H9 (cell line): ENCODE data around the gene DUSP23. TPM values are rescaled to one million over a fixed set of nuclear protein-coding genes. Genes with fewer than 3 reads are reported as not detected.

Source experiments
- DNase-seq: peaks from one replicate; pipeline ENCODE4 v3.0.0-alpha.2; 2017
- H2AFZ ChIP-seq: one replicate; pipeline ENCODE4 v1.6.1; 2013; ENCODE audit warnings: mild to moderate bottlenecking, low read length, control low read depth, moderate library complexity
- H2AK5ac ChIP-seq: 2 replicates; pipeline ENCODE4 v1.6.1; 2013; ENCODE audit warnings: low read length, control low read depth, mixed read lengths; ENCODE audit not compliant: insufficient read length
- H2BK120ac ChIP-seq: one replicate; pipeline ENCODE4 v1.6.1; 2013; ENCODE audit warnings: low read depth, mild to moderate bottlenecking, low read length, control low read depth, inconsistent platforms; ENCODE audit not compliant: poor library complexity, severe bottlenecking
- H2BK12ac ChIP-seq: 2 replicates; pipeline ENCODE4 v1.6.1; 2013; ENCODE audit warnings: low read length, control low read depth, mixed read lengths, low read depth; ENCODE audit not compliant: insufficient read length
- H2BK15ac ChIP-seq: 2 replicates; pipeline ENCODE4 v1.6.1; 2013; ENCODE audit warnings: low read depth, low read length, control low read depth
- H2BK20ac ChIP-seq: one replicate; pipeline ENCODE4 v1.6.1; 2013; ENCODE audit warnings: low read depth, mild to moderate bottlenecking, low read length, control low read depth, inconsistent platforms; ENCODE audit not compliant: poor library complexity, severe bottlenecking
- H2BK5ac ChIP-seq: 2 replicates; pipeline ENCODE4 v1.6.1; 2013; ENCODE audit warnings: low read length, control low read depth, mixed read lengths; ENCODE audit not compliant: insufficient read length
- H3K14ac ChIP-seq: 2 replicates; pipeline ENCODE4 v1.6.1; 2013; ENCODE audit warnings: low read length, control low read depth; ENCODE audit not compliant: insufficient read depth
- H3K18ac ChIP-seq: 2 replicates; pipeline ENCODE4 v1.6.1; 2013; ENCODE audit warnings: low read depth, mild to moderate bottlenecking, mixed read lengths, low read length, control low read depth; ENCODE audit not compliant: insufficient read length
- H3K23ac ChIP-seq: 2 replicates; pipeline ENCODE4 v1.6.1; 2013; ENCODE audit warnings: low read length, control low read depth, mixed read lengths, low read depth; ENCODE audit not compliant: insufficient read length
- H3K23me2 ChIP-seq: 2 replicates; pipeline ENCODE4 v1.6.1; 2013; ENCODE audit warnings: low read depth, mild to moderate bottlenecking, mixed read lengths, low read length, control low read depth; ENCODE audit not compliant: insufficient read length, poor library complexity, severe bottlenecking
- H3K27ac ChIP-seq: 2 replicates; pipeline ENCODE4 v1.5.1; 2013; ENCODE audit warnings: low read length, control low read depth, mixed read lengths, low read depth; ENCODE audit not compliant: insufficient read length
- H3K27me3 ChIP-seq: 2 replicates; pipeline ENCODE4 v1.6.1; 2013; ENCODE audit warnings: low read length, control low read depth, inconsistent platforms; ENCODE audit not compliant: insufficient read depth
- H3K4ac ChIP-seq: 2 replicates; pipeline ENCODE4 v1.6.1; 2013; ENCODE audit warnings: low read depth, mild to moderate bottlenecking, control low read depth, inconsistent platforms, low read length, moderate library complexity
- H3K4me1 ChIP-seq: 2 replicates; pipeline ENCODE4 v1.6.1; 2013; ENCODE audit warnings: low read length, control low read depth, inconsistent platforms; ENCODE audit not compliant: insufficient read depth
- H3K4me2 ChIP-seq: 2 replicates; pipeline ENCODE4 v1.6.1; 2013; ENCODE audit warnings: low read length, control low read depth, mixed read lengths; ENCODE audit not compliant: insufficient read length, insufficient read depth
- H3K56ac ChIP-seq: 2 replicates; pipeline ENCODE4 v1.6.1; 2013; ENCODE audit warnings: low read depth, mild to moderate bottlenecking, mixed read lengths, low read length, control low read depth; ENCODE audit not compliant: insufficient read length
- H3K79me1 ChIP-seq: 2 replicates; pipeline ENCODE4 v1.6.1; 2013; ENCODE audit warnings: low read depth, mild to moderate bottlenecking, moderate library complexity, low read length, control low read depth, inconsistent platforms; ENCODE audit not compliant: insufficient read depth, poor library complexity, severe bottlenecking
- H3K79me2 ChIP-seq: 2 replicates; pipeline ENCODE4 v1.6.1; 2013; ENCODE audit warnings: low read length, control low read depth, inconsistent platforms; ENCODE audit not compliant: insufficient read depth
- H3K9ac ChIP-seq: 2 replicates; pipeline ENCODE4 v1.6.1; 2013; ENCODE audit warnings: low read length, control low read depth, mixed read lengths; ENCODE audit not compliant: insufficient read length; ENCODE audit errors: extremely low read depth
- H3K9me3 ChIP-seq: one replicate; pipeline ENCODE4 v1.6.1; 2013; ENCODE audit warnings: low read depth, low read length, inconsistent platforms; ENCODE audit not compliant: control insufficient read depth
- H3T11ph ChIP-seq: one replicate; pipeline ENCODE4 v1.6.1; 2013; ENCODE audit warnings: mild to moderate bottlenecking, low read length, control low read depth, inconsistent platforms
- H4K20me1 ChIP-seq: one replicate; pipeline ENCODE4 v1.6.1; 2013; ENCODE audit not compliant: control insufficient read depth, insufficient read length, insufficient read depth
- H4K5ac ChIP-seq: 2 replicates; pipeline ENCODE4 v1.6.1; 2013; ENCODE audit warnings: low read depth, mild to moderate bottlenecking, mixed read lengths, low read length, control low read depth; ENCODE audit not compliant: insufficient read length
- H4K8ac ChIP-seq: replicated peaks from 2 replicates; pipeline ENCODE4 v1.6.1; 2013; ENCODE audit warnings: low read length, control low read depth, mixed read lengths, low read depth; ENCODE audit not compliant: insufficient read length
- H4K91ac ChIP-seq: 2 replicates; pipeline ENCODE4 v1.6.1; 2013; ENCODE audit warnings: low read depth, mild to moderate bottlenecking, moderate library complexity, mixed read lengths, low read length, control low read depth; ENCODE audit not compliant: insufficient read length
- H3K27ac Mint-ChIP-seq, 3 experiments: 2 replicates in 2 of 3; 3 replicates in 1 of 3; pipeline ENCODE4 v1.8.0; 2020 to 2021; ENCODE audit warnings: mixed read lengths in 3 of 3, mild to moderate bottlenecking in 1 of 3, moderate library complexity in 1 of 3
- H3K27me3 Mint-ChIP-seq: 2 replicates; pipeline ENCODE4 v1.8.0; 2021; ENCODE audit warnings: low read depth, mild to moderate bottlenecking, moderate library complexity, mixed read lengths
- H3K36me3 Mint-ChIP-seq, 3 experiments: 2 replicates in 2 of 3; 3 replicates in 1 of 3; pipeline ENCODE4 v1.8.0; 2020 to 2021; ENCODE audit warnings: low read depth in 3 of 3, mixed read lengths in 3 of 3; ENCODE audit not compliant: insufficient read depth in 1 of 3
- H3K4me1 Mint-ChIP-seq, 2 experiments: 2 replicates each; pipeline ENCODE4 v1.8.0; 2020; ENCODE audit warnings: mixed read lengths in 2 of 2
- H3K4me3 Mint-ChIP-seq, 2 experiments: 2 replicates in 1 of 2; 3 replicates in 1 of 2; pipeline ENCODE4 v1.8.0; 2020 to 2021; ENCODE audit warnings: mild to moderate bottlenecking in 2 of 2, mixed read lengths in 2 of 2, moderate library complexity in 1 of 2
- H3K9me3 Mint-ChIP-seq, 2 experiments: 2 replicates in 1 of 2; 3 replicates in 1 of 2; pipeline ENCODE4 v1.8.0; 2020; ENCODE audit warnings: mild to moderate bottlenecking in 2 of 2, mixed read lengths in 2 of 2, moderate library complexity in 1 of 2
- WGBS: extraction: QIAGEN DNeasy Blood & Tissue Kit; methylation state at CpG from one replicate; pipeline ENCODE4 v1.1.7; 2013; ENCODE audit warnings: missing lambda C conversion rate, low lambda C conversion rate, mixed read lengths; ENCODE audit not compliant: insufficient read length; ENCODE audit errors: extremely low coverage; 5-methylcytosine and 5-hydroxymethylcytosine counted together
- total RNA-seq: library from RNA; stranded (reverse); gene quantifications from 2 replicates; pipeline ENCODE4 v1.2.1, GENCODE V29; 2021
- TF ChIP-seq, protein P1 (sequence below): fragments of 200-600 bp; sonication (generic); conservative IDR thresholded peaks from 3 replicates; pipeline ENCODE4 v1.8.0; 2021; ENCODE audit warnings: antibody characterized with exemption, mild to moderate bottlenecking

DUSP23 gene
- total RNA-seq, 1 experiment from 2014 or later, result 25.0 TPM

DNA sequence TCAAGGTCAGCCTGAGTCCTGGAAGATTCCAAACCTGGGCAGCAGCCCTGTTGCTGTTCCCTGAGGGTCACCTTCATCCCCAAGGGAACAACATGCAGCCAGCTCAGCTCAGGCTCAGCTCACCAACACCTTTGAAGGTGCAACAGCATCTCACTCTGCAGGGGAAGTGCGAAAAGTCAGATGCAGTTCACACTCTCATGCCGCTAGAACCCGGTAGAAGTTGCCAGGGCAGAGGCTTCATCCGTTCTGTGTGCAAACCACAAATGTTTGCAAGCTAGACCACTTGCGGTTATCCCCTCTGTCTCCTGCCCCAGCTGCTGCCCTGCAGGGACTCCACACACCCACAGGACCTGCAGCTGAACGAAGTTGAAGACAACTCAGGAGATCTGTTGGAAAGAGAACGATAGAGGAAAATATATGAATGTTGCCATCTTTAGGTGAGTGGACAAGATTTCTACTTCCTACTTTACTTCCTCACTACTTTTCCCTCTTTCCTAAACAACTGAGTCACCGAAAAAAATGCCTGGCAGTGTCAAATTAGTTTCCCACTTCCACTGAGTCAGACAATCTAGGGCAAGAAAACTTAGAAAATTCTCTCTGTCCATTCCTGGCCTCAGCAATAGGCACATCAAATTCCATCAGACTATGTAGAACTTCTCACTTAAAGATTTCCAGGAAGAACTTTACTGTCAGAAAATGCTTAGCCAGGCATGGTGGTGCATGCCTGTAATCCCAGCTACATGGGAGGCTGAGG lies 19.6 kb downstream of the DUSP23 start:
- Histone ChIP-seq H2BK120ac (no peak overlapping the region), H4K5ac (no peak overlapping the region), H3K4me2 (no peak overlapping the region), H4K91ac (no peak overlapping the region), H2AK5ac (no peak overlapping the region), H3K27me3 (no peaks in the 10 kb centered on the region), H3K4me1 (no peaks in the 10 kb centered on the region), H2BK5ac (no peak overlapping the region), H3K14ac (no peak overlapping the region), H3K23me2 (no peaks in the 10 kb centered on the region), H3K79me2 (no peaks in the 10 kb centered on the region), H3T11ph (no peak overlapping the region), H3K18ac (no peak overlapping the region), H2AFZ (no peak overlapping the region), H3K27ac (no peak overlapping the region), H2BK20ac (no peak overlapping the region), H2BK15ac (no peak overlapping the region), H4K8ac (no peak overlapping the region), H3K23ac (no peak overlapping the region), H3K79me1 (no peaks in the 10 kb centered on the region), H3K9me3 (no peaks in the 10 kb centered on the region), H3K4ac (no peak overlapping the region), H4K20me1 (no peaks in the 10 kb centered on the region), H3K56ac (no peak overlapping the region), H2BK12ac (no peak overlapping the region), H3K9ac (no peak overlapping the region)
- no peak for DNase-seq
- no CpG with 5 or more reads among the region's 8 CpGs for WGBS
- peaks cover 12% of the 10 kb centered on the region for H3K27me3 Mint-ChIP-seq
- no peak overlapping the region for H3K27ac Mint-ChIP-seq
- H3K4me1 Mint-ChIP-seq, result no peaks in the 10 kb centered on the region
- no peaks in the 10 kb centered on the region for H3K9me3 Mint-ChIP-seq
- H3K4me3 Mint-ChIP-seq, result no peak overlapping the region; a peak in 1 of 5 replicates
- TF ChIP-seq, protein P1, sequence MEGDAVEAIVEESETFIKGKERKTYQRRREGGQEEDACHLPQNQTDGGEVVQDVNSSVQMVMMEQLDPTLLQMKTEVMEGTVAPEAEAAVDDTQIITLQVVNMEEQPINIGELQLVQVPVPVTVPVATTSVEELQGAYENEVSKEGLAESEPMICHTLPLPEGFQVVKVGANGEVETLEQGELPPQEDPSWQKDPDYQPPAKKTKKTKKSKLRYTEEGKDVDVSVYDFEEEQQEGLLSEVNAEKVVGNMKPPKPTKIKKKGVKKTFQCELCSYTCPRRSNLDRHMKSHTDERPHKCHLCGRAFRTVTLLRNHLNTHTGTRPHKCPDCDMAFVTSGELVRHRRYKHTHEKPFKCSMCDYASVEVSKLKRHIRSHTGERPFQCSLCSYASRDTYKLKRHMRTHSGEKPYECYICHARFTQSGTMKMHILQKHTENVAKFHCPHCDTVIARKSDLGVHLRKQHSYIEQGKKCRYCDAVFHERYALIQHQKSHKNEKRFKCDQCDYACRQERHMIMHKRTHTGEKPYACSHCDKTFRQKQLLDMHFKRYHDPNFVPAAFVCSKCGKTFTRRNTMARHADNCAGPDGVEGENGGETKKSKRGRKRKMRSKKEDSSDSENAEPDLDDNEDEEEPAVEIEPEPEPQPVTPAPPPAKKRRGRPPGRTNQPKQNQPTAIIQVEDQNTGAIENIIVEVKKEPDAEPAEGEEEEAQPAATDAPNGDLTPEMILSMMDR, result no peak
- no peaks in the 10 kb centered on the region for H3K36me3 Mint-ChIP-seq
